VCaP (cell line): ENCODE measurements around the gene NOL8.

ENCODE experiments used
- H3K27ac ChIP-seq: fragments of 450-650 bp; 2 replicates; pipeline ENCODE4 v1.5.1; 2017
- TF ChIP-seq, protein P1 (sequence below): fragments of 450-650 bp; conservative IDR thresholded peaks from 2 replicates; pipeline ENCODE4 v1.5.1; 2017; ENCODE audit warnings: mild to moderate bottlenecking, moderate library complexity

Gene NOL8

DNA sequence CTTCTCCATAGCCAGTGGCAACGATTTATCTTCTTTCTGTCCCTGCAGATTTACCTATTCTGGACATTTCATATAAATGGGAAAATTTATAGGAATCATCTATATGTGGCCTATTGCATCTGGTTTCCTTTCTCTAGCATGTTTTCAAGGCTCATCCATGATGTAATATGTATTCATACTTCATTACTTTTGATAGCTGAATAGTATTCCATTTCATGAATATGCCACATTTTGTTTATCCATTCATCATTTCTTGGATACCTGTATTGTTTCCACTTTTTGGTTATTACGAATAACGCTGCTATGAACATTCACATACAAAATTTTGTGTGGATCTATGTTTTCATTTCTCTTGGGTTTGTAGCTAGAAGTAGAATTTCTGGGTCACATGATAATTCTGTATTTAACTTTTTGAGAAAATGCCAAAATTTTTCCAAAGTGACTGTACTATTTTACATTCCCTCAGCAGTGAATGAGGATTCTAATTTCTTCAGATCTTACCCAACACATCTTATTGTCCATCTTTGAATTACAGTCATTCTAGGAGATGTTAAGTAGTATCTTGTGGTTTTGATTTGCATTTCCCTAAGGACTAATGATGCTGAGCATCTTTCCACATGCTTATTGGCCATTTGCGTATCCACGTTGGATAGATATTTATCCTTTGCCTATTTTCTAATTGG, 35.3 kb downstream of the NOL8 start:
- no peak overlapping the region for H3K27ac ChIP-seq
- TF ChIP-seq, protein P1, sequence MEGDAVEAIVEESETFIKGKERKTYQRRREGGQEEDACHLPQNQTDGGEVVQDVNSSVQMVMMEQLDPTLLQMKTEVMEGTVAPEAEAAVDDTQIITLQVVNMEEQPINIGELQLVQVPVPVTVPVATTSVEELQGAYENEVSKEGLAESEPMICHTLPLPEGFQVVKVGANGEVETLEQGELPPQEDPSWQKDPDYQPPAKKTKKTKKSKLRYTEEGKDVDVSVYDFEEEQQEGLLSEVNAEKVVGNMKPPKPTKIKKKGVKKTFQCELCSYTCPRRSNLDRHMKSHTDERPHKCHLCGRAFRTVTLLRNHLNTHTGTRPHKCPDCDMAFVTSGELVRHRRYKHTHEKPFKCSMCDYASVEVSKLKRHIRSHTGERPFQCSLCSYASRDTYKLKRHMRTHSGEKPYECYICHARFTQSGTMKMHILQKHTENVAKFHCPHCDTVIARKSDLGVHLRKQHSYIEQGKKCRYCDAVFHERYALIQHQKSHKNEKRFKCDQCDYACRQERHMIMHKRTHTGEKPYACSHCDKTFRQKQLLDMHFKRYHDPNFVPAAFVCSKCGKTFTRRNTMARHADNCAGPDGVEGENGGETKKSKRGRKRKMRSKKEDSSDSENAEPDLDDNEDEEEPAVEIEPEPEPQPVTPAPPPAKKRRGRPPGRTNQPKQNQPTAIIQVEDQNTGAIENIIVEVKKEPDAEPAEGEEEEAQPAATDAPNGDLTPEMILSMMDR = no peak

DNA sequence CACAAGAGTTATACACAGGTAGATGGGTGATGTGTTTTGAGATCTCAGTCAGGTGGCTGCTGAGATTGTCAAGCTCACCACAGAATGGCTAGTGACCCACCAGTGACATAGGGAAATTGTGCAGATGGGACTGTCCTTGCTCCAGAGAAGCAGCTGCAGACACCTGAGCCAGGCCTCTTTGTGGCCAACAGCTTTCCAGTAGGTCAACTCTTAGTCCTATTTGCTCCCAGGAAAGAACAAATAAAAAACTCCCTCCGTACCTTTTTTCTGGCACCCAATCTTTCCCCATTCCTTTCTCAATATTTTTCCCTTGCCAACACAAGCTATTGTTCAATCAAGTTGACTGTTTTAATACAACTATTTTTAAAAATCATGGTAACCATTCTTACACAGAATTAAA, 45.8 kb downstream of the NOL8 start:
- H3K27ac ChIP-seq = no peak overlapping the region
- TF ChIP-seq, protein P1 = no peak

DNA sequence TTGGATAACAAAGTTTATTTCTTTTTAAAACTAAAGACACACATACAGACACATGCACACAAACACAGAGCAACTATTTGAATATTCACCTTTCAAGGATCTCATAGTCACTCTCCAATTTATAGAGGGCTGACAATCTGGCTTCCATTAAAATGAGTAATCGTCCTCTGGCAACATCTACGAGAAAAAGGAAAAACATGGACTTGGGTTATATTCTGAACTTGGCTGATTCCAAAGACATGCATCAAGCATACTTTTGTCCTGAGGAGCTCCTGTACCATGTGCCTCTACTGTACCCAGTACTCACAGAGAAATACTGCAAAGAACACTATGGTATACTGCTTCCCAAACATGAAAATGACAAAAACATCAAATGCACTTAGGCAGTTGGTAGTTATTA, 47.0 kb downstream of the NOL8 start:
- no peak overlapping the region for H3K27ac ChIP-seq
- TF ChIP-seq, protein P1 = no peak

DNA sequence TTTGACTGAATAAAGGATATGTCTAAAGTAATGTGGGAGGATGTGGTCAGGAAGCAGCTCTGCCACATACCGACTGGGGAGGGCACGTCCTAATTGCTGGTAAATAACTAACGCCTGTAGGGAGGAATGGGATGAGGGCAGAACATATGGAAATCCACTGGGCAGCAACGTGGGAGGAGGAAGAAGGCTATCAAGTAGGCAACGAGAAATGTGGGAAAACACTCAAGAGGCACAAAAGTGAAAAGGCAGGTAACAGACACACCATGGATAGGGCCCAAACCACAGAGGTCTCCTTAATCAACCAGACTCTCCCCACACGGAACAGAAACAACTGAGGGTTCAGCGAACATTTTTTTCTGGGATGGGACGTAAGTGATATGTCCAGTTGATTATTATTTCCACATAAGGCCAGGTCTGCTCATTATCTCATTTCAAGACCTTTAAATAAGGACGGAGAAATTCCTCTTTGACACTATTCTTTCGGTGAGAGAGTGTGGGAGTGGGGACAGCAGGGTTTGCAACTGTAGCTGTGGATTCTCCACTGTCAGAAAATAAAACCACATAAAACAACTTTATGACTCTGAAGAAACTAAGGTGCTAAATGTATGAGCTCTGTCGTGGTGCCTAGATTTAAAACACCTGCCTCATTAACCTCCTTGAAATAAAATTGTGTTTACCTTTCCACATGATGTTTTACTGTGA, 48.7 kb downstream of the NOL8 start:
- H3K27ac ChIP-seq = no peak overlapping the region
- TF ChIP-seq, protein P1 = no peak

DNA sequence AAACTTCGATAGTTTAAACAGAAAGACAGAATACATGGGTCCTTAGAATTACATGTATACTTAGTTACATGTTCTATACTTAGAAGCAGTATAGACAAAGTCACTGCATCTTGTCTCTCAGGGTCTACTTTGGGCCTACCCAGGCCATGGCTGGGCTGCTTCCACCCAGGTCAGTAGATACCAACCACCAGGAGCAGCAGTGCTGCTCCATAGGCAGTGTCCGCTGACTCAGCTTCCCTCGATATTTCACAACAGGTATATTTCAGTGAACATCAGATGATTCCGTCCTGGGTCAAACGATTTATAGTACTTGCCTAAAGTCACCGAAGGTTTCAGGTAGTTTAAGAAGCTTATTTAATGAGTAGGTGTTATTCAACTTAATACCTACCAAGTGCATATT, 49.6 kb downstream of the NOL8 start:
- TF ChIP-seq, protein P1 = no peak
- H3K27ac ChIP-seq = no peak overlapping the region

DNA sequence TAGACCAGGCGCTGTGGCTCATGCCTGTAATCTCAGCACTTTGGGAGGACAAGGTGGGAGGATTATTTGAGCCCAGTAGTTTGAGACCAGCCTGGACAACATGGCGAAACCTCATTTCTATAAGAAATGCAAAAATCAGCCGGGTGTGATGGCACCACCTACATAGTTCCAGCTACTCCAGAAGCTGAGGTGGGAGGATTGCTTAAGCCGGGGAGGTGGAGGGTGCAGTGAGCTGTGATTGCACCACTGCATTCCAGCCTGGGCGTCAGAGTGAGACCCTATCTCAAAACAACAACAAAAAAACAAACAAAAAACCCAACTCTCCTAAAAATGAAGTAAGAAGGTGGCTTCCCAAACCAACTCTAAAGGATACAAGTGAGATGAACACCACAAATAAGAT, 54.6 kb downstream of the NOL8 start:
- TF ChIP-seq, protein P1 = no peak
- H3K27ac ChIP-seq = no peak overlapping the region

DNA sequence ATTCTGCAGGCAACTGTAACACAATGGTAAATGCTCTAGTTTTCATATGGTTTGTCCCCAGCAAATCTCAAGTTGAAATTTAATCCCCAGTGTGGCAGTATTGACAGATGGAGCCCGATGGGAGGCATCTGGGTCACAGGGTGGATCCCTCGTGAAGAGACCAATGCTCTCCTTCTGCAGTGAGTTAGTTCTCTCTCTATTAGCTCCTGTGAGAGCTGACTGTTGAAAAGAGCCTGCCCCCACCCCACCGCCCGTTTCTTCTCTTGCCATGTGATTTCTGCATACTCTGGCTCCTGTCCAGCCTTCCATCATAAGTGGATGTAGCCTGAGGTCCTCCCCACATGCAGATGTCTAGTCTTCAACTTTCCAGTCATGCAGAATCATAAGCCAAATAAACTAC, 58.7 kb downstream of the NOL8 start:
- TF ChIP-seq, protein P1 = no peak
- no peak overlapping the region for H3K27ac ChIP-seq
